SW480 (cell line): ENCODE data around the gene TRIM41.
A peak's percentile ranks its signal among the peaks of the same experiment; 100 is the strongest.
"Not testable (repeated sequence)": the region's sequence is repeated elsewhere in the genome, so short reads cannot be mapped to it uniquely, and the experiment has no call there.

Experiments
- DNase-seq: peaks from one replicate; pipeline ENCODE4 v3.0.0-alpha.2; 2016; ENCODE audit warnings: low spot score

Gene TRIM41

DNA sequence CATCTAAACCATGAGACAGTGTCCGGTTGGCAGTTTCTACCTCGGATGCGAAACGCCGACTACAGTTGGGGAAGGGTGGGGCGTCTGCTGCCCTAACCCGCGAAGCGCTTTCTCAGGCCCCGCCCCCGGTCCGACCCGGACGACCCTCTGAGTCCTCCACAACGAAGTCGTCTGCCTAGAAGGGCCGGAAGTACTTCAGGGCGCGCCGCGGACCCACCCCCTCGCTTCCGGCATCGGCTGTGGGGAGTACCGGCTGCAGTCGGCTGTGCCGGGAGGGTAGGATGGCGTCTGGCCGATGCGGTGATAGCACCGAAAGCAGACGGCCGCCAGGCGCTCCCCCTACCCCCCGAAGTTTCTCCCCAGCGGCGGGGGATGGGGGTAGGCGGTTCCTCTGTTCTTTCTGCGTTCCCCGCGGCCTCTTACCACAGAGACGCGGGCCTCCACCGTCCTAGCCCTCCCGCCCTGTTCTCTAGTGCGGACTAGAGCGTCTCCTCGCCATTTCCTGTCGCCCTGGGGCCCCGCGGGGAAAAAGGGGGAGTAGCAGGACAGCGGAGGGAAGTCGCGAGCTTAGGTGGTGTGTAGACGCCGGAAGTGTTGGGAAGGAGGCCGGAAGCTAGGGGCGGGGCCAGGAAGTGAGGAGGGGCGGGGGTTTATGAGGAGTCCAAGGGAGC, at the start of gene TRIM41:
TSS of gene TRIM41 (plus strand) at position 224 of the 671 bp plus-strand sequence. CDS start 719 bp downstream, outside the sequence.
- DNase-seq: peak; percentile 100

DNA sequence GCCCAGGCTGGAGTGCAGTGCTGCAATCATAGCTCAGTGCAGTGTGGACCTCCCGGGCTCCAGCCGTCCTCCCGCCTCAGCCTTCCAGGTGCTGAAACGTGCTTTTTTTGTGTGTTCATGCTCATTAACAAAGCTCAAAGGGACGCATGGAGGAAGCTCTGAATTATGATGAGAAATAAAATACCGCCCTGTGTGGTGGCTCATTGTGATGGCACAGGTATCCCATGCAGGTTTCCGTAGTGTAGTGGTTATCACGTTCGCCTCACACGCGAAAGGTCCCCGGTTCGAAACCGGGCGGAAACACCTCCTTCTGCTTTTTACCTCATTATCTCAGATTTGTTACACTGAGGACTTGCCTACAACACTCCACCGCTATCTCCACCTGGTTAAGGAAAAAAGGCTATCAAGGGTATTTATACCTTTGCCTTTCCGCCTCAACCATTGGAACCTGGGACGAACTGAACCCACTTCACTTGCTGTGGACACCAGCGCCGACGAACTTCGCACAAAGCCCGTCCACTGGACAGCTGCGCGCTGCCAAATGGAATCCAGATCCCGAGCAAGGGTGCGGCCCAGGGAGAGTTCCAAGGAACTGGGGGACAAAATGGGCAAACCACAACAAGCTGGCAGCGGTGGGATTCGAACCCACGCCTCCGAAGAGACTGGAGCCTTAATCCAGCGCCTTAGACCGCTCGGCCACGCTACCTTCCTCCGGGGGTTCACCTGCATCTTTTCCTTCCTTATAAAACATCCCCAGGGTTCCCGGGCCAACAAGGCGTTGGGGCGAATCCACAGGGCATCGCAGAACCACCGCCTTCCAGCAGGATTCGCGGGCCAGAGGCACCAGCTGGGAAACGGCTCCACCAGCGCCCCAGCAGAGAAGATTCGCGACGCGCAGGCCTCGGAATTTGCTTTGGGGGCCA, 49.4 kb upstream of the TRIM41 start:
- peak; percentile 91 for DNase-seq

DNA sequence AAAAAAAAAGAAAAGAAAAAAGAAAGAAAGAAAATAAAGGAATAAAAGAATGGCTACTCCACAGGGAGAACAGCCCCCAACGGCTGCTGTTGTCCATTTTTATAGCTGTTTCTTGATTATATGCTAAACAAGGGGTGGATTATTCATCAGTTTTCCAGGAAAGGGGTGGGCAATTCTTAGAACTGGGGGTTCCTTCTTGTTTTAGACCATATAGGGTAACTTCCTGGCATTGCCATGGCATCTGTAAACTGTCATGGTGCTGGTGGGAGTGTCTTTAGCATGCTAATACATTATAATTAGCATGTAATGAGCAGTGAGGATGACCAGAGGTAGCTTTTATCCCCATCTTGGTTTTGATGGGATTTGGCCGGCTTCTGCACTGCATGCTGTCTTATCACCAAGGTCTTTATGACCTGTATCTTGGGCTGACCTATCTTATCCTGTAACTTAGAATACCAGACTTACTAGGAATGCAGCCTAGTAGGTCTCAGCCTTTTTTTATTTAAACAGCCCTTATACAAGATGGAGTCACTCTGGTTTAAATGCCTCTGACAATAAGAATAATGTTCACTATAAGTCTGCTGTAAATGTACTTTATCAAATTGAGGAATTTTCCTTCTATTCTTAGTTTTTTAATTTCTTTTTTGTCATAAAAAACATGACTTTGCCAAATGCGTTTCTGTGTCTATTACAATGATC, 46.7 kb upstream of the TRIM41 start:
- no peak for DNase-seq

DNA sequence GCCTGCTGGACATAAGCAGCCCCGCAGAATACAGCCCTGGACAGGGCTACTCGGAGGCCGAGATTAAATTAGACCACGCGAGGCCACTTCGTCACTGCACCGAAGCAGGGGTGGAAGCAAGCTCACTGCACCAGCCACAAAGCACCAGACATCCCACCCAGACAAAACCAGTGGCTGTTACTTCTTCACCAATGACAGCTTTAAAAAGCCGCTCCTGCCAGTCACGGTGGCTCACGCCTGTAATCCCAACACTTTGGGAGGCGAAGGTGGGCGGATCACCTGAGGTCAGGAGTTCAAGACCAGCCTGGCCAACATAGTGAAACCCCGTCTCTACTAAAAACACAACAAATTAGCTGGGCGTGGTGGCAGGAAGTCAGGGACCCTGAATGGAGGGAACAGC, 45.5 kb upstream of the TRIM41 start:
- not testable (repeated sequence) for DNase-seq

DNA sequence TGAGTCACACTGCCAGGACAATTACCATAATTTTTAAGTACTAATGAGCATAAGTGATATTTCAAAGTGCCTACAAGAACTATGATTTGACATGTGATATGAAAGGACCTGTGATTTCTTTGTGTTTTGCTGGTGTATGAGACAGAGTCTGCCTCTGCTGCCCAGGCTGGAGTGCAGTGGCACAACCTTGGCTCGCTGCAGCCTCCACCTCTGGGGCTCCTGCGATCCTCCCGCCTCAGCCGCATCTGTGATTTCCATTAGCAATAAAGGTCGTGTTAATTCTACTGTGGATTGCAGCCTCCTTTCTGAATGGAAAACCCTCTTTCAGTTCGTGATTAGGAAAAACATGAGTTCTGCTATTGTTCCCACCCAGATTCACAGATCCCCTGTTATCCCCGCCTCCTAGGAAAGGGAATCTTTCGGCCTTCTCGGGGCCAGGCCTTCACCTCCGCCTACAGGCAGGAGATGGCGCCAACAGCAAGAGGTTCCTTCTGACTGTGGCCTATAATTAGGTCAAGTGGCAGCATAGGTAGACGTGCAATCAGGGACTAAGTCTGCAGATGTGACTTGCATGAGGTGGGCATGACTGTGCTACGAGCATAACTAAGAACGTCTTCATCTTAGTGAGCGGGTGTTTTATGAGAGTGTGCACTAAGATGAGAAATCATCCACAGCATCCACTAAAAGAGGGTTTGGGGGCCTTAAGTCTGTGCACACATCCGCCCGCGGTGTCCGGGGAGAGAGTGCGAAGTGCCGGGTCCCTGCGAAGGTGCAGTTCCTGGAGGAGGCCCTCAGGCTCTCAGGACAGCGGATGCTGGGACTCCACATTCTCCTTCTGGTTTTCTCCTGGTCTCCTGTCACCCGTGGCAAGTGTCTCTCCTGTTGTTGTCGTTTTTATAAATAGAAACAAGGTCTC, 41.2 kb upstream of the TRIM41 start:
- DNase-seq: peak; percentile 89

DNA sequence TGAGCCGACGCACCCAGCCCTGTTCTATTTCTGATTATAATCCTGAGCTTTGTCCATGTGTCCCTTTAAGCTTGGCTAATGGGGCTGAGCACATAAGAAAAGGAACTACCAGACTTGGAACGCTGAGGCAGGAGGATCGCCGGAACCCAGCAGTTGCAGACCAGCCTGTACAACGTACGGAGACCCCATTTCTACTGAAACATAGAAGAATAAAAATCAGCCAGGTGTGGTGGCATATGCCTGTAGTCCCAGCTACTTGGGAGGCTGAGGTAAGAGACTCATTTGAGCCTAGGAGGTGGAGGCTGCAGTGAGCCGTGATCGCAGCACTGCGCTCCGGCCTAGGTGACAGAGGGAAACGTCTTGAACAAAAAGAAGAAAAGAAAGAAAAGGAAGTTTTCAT, 40.4 kb upstream of the TRIM41 start:
- DNase-seq: no peak

DNA sequence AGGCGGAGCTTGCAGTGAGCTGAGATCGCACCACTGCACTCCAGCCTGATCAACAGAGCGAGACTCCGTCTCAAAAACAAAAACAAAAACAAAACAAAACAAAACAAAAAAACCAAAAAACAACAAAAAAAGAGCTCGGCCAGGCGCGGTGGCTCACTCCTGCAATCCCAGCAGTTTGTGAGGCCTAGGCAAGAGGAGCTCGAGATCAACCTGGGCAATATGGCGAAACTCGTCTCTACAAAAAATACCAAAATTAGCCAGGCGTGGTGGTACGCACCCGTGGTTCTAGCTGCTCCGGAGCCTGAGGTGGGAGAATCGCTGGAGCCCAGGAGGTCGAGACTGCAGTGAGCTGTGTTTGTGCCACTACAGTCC, 38.2 kb upstream of the TRIM41 start:
- peak; percentile 67 for DNase-seq

DNA sequence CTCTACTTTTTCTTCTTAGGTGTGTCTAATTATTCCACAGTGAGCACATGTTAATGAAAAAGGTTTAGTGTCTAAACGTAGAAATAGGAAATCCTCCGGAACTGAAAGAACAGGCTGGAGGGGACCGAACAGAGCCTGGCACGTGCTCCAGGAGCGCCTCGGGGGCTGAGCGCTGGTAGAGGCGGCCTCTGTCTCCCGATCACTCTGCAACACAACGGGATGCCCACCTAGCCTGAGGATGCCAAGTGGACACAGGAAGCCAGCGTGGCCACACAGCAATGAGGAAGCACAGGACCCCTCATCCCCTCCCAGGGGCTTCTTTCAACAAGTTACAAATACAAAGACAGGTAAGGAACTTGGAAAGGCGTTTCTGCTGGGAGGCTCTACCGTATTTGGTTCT, 37.5 kb upstream of the TRIM41 start:
- DNase-seq: no peak

DNA sequence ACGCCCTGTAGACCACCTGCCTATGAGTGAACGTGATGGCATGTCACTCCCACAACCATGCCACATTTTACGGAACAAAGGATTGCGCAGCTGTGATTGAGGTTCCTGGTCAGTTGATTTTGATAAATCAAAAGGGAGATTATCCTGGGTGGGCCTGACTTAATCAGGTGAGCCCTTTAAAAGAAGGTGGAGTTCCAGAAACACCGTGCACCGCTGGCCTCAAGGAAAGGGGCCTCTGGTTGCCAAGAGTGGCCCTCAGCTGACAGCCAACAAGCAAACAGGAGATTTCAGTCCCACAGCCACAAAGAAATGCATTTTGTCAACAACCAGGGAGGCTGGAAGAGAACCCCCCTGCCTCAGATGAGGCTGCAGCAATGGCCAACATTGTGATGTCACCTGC, 37.1 kb upstream of the TRIM41 start:
- DNase-seq: no peak

DNA sequence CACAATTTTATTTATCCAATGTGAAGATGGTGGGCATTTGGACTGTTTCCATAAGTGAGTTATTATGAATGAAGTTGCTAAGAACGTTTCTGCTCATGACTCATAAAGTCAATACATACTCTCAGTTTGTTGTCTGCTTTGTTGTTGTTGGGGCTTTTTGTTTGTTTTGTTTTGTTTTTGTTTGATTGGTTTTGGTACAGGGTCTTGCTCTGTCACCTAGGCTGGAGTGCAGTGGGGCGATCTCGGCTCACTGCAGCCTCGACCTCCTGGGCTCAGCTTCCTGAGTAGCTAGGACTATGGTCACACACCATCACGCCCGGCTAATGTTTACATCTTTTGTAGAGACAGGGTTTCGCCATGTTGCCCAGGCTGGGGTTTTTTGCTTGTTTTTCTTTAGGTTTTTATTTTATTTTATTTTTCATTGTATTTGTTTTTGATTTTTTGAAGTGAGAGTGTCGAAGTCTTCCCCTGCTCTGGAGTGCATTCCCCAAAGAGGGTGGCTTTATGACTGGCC, 36.0 kb upstream of the TRIM41 start:
- DNase-seq: peak; percentile 45

DNA sequence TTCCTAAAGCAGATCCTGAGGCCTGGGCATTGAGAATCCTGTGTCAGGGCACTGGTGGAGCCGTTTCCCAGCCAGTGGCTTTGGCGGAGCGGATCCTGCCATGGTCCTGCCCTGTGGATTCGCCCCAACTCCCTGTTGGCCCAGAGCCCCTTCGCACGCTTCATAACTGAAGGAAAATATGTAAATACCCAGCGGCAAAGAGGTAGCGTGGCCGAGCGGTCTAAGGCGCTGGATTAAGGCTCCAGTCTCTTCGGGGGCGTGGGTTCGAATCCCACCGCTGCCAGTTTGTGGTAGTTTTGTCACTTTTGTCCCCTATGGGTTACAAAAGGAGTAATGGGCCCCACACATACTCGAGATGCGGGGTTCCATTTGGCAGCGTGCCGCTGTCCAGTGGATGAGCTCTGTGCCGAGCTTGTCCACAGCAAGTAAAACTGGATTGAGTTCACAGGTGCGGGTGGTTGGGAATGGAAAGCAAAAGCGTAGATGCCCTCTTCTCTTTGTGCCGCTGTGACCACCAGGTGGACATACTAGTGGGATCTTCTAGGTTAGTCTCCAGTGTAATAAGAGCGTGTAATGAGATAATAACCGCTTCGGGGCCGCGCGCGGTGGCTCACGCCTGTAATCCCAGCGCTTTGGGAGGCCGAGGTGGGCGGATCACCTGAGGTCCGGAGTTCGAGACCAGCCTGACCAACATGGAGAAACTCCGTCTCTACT, 35.4 kb upstream of the TRIM41 start:
- DNase-seq: peak; percentile 94

DNA sequence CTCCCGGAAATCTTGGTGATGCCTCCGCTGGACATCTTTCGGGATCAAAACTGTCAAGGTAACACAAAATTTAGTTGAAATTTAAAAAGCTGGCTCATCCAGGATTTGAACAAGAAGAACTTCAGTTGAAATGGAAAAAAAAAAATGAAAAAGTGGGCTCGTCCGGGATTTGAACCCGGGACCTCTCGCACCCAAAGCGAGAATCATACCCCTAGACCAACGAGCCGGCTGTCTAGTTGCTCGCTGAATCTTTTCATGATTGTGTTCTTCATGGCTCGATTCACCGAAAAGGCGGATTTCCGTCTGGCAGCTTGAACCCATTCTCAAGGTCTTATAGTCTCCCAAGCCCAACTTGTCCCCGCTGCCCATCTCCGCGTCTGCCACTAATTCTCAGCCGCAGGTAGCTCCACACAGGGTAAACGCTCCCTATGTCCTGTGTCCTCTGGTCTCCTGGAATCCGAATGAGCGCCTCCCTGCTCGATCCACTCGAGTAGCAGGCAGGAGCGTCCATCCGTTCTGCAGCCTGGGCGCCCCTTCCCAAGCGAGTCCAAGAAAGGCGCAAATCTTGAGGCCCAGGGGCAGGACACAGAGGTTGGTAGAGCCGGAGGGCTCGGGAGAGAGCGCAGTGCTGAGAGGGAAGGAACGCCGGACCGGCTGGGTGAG, 34.2 kb upstream of the TRIM41 start:
- peak; percentile 78 for DNase-seq

DNA sequence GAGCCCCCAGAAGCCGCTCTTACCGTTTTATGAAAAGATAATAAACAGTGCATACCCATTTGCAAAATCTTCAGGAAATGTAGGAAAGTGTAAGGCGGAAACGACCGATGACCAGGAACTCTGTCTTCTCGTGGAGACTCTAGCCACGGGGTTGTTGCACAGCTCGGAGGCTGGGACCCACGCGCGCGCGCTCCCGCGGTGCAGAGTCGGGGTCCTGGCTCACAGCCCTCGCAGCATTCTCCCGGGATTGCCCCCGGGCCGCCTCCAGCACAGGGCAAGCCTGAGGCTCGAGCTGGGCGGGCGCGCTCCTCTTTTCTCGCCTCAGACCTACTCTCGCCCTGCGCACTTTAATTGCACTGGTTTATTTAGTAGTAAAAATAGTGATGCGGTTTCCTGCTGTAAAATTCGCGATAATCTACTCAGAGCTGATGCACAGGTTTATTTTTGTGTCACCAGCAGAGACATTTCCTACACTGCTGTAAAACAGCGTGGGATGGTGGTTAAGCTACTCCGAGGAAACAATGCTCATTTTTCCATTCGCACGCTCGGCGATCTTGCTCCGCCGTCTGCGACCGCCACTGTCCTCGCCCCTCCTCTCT, 33.6 kb upstream of the TRIM41 start:
- DNase-seq: no peak

DNA sequence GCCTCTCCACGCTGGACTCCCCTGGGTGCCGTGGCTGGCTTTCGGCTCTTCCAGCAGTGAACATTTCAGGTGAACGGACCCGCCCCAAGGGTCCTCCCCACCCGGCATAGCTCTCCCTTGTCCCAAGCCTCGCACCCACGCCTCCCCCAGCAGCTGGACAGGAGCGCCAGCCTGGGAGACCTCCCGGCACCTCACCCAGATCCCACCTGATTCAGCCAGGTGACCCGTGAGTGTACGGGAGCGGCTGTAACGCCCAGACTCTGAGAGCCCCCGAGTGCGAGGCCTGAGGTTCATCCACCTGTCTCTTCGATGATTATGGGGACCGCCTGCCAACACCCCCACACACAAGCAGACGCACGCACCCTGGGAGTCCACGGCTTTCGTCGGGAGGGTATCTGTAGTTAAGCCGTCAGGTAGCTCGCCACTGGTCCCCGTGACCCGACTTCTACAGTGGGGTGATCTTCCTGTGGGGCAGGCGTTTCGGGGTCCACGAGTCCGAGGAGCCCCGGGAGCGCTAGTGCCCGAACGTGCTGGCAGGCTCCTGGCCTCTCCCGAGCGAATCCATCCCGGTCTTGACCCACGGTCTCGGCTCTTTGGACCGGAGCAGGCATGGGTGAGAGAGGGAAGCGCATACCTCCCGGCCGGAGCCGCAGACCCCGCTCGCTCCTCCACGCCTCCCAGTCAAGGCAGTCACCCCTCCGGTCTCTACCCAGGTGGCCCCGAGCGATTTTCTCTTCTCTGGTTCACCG, 32.9 kb upstream of the TRIM41 start:
- DNase-seq: peak; percentile 69

DNA sequence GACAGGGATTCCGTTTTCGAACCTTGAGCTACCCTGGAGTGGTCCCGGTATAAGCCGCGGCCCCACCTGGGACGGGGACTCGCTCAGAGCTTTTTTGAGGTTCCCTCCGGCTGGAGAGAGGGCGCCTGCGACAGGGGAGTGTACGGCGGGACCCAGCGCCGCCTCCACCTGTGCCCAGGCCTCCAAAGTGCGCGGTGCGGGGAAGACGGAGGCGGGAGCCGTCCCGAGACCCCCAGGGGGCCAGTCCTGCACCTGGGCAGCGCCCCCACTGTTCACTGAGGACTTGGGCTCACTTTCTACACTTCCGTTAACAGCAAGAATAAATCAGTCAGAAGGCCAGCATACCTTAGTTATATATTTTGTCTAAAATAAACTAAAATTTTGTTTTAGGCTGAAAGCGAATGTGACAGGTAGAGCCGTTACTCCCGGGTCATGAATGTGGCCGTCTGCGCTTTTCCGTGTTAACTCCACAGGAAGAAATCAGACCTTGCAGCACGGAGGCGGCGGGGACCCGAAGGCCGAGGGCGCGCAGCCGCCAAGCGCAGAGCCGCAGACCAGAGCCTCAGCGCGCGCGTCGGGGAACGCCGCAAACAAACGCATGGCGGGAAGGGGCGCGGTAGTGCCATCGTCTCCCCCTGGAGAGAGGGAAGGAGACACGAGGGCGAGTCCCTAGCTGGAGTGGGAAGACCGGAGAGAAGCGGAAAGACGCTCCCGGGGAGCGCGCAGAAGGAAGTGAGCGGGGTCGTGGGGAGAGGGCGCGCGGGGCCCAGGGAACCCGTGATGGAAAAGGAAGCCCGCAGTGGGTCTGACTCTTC, 32.2 kb upstream of the TRIM41 start:
- DNase-seq: peak; percentile 61

DNA sequence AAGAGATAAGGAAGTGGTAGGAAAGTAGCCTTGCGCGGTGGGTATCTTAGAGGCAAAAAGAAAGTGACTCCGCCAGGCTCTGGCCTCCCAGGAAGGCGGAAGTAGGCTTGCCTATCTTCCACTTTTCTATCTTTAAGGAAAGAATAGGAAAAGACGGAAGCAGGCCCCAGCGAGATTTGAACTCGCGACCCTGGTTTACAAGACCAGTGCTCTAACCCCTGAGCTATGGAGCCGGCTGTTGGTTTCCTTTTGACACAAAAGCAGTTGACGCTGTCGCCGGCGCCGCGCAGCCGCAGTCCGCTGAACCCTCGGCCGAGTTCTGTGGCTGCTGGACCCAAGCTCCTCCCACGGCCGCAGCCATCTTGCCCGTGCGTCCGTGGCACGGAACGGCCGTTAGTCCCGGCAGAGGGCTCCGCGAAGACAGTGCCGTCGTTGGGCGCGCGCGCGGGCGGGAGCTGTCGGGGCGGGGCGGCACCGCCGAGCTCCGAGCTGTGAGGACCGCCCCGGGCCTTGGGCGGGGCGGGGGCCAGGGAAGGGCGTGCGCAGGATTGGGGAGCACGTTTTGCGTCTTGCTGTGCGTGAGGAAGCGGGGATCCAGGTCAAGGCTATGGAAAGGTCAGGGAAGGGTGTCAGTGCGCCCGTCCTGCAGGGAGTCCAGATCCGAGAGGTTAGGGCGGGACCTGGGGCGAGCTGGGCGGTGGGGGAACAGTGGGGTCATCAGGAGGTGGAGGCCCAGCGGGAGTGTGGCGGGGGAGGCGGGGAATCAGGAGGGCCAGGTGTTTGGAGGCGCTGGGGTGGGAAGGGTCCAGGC, 31.4 kb upstream of the TRIM41 start:
- DNase-seq: peak; percentile 96

DNA sequence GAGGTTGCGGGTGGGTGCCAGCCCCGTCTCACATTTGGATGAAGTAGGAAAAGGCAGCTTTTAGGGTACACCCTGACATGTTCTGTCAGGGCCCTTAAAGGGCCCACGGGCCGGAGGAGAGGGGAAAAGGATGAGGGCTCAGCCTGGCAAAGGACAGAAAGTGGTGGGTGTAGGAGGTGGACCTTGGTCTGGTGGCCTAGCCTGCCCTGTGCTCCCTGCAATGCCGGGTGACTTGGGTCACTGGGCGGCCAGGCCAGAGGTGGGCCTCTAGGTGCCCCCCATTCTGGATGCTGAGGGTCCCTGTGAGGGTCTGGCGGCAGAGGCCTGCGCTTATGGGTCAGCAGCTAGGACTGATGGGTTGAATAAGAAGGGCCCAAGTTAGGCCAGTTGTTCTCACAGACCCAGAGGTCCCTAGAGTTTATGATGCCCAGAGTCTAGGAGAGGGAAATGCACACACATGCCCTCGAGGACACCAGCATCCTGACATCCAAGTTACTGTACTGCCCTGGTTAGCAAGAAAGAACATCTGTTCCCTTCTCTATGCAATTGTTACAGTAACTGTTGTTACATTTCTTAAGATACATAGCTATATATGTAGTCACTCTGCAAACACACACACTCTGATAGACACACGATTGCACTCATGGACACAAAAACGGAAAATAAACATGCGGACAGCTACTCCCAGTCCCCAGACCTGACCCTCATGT, 30.6 kb upstream of the TRIM41 start:
- DNase-seq: no peak
